ENCODE measurements around the gene TUNAR. TPM values are rescaled to one million over a fixed set of nuclear protein-coding genes. Genes with fewer than 3 reads are reported as not detected.
A peak's percentile ranks its signal among the peaks of the same experiment; 100 is the strongest.

TUNAR gene
- total RNA-seq, 2 donors from 2014 or later, result 26.2 to 30.0 TPM

- H3K9me3 Mint-ChIP-seq, result peaks cover 8% of the 10 kb centered on the region
- H3K36me3 ChIP-seq (ENCODE audit: control insufficient read depth, insufficient read depth, low read length), result no peaks in the 10 kb centered on the region
- no peaks in the 10 kb centered on the region for H3K27me3 ChIP-seq (ENCODE audit: control insufficient read depth, insufficient read depth, low read length, poor library complexity, severe bottlenecking)
- no peak overlapping the region for H3K27ac ChIP-seq (ENCODE audit: low read depth, low read length)
- H3K4me1 ChIP-seq (ENCODE audit: control insufficient read depth, insufficient read depth, low read length), result no peaks in the 10 kb centered on the region
- no peaks in the 10 kb centered on the region for H3K9me3 ChIP-seq (ENCODE audit: control insufficient read depth, low read length)
- TF ChIP-seq CTCF (conservative IDR thresholded peaks at IDR 0.05), result no peak
- no peak overlapping the region for H3K4me3 Mint-ChIP-seq
- no peaks in the 10 kb centered on the region for H3K27me3 Mint-ChIP-seq (ENCODE audit: insufficient read depth)
- H3K4me1 Mint-ChIP-seq, result peaks cover 9% of the 10 kb centered on the region
- H3K27ac Mint-ChIP-seq, result peak overlapping the region; percentile 41
- H3K4me3 ChIP-seq (ENCODE audit: low read length), result no peak overlapping the region
- H3K9ac ChIP-seq (ENCODE audit: extremely low read depth, low read length, poor library complexity, severe bottlenecking), result no peak overlapping the region
- 91 to 92% methylated on average over 4 to 5 of the region's 5 CpGs for WGBS, 2 experiments (ENCODE audit: insufficient coverage in 1 of 2, insufficient read length in 1 of 2)
- no peak for DNase-seq
- peaks cover 29% of the 10 kb centered on the region for H3K36me3 Mint-ChIP-seq (ENCODE audit: low read depth)
Measured at GRCh38 chr14:95903165-95903564, 26.5 kb downstream of the TUNAR start.

GRCh38 chr14:95903616-95904107, 27.0 kb downstream of the TUNAR start:
- Histone ChIP-seq H3K27me3 (ENCODE audit: control insufficient read depth, insufficient read depth, low read length, poor library complexity, severe bottlenecking) (no peaks in the 10 kb centered on the region), H3K9me3 (ENCODE audit: control insufficient read depth, low read length) (no peaks in the 10 kb centered on the region), H3K4me3 (ENCODE audit: low read length) (no peak overlapping the region), H3K4me1 (ENCODE audit: control insufficient read depth, insufficient read depth, low read length) (no peaks in the 10 kb centered on the region), H3K27ac (ENCODE audit: low read depth, low read length) (no peak overlapping the region), H3K9ac (ENCODE audit: extremely low read depth, low read length, poor library complexity, severe bottlenecking) (no peak overlapping the region), H3K36me3 (ENCODE audit: control insufficient read depth, insufficient read depth, low read length) (no peaks in the 10 kb centered on the region)
- no peaks in the 10 kb centered on the region for H3K27me3 Mint-ChIP-seq (ENCODE audit: insufficient read depth)
- no peak overlapping the region for H3K4me3 Mint-ChIP-seq
- 50 to 89% methylated on average over 1 to 4 of the region's 4 CpGs for WGBS, 2 experiments (ENCODE audit: insufficient coverage in 1 of 2, insufficient read length in 1 of 2)
- no peak for TF ChIP-seq CTCF (conservative IDR thresholded peaks at IDR 0.05)
- H3K27ac Mint-ChIP-seq, result peak overlapping the region; percentile 41
- DNase-seq, result no peak
- peaks cover 3% of the 10 kb centered on the region for H3K9me3 Mint-ChIP-seq
- H3K4me1 Mint-ChIP-seq, result peaks cover 9% of the 10 kb centered on the region
- H3K36me3 Mint-ChIP-seq (ENCODE audit: low read depth), result peaks cover 24% of the 10 kb centered on the region

GRCh38 chr14:95906591-95906990, 30.0 kb downstream of the TUNAR start:
- H3K27ac ChIP-seq (ENCODE audit: low read depth, low read length), result no peak overlapping the region
- H3K36me3 Mint-ChIP-seq (ENCODE audit: low read depth), result peaks cover 7% of the 10 kb centered on the region
- H3K9me3 ChIP-seq (ENCODE audit: control insufficient read depth, low read length), result no peaks in the 10 kb centered on the region
- 92 to 100% methylated on average over 3 to 4 of the region's 4 CpGs for WGBS, 2 experiments (ENCODE audit: insufficient coverage in 1 of 2, insufficient read length in 1 of 2)
- H3K27ac Mint-ChIP-seq, result no peak overlapping the region
- H3K4me1 ChIP-seq (ENCODE audit: control insufficient read depth, insufficient read depth, low read length), result peaks cover 5% of the 10 kb centered on the region
- no peak overlapping the region for H3K4me3 ChIP-seq (ENCODE audit: low read length)
- DNase-seq, result no peak
- no peak for TF ChIP-seq CTCF (conservative IDR thresholded peaks at IDR 0.05)
- H3K9ac ChIP-seq (ENCODE audit: extremely low read depth, low read length, poor library complexity, severe bottlenecking), result no peak overlapping the region
- no peaks in the 10 kb centered on the region for H3K9me3 Mint-ChIP-seq
- peaks cover 26% of the 10 kb centered on the region for H3K4me1 Mint-ChIP-seq
- no peaks in the 10 kb centered on the region for H3K36me3 ChIP-seq (ENCODE audit: control insufficient read depth, insufficient read depth, low read length)
- H3K27me3 ChIP-seq (ENCODE audit: control insufficient read depth, insufficient read depth, low read length, poor library complexity, severe bottlenecking), result no peaks in the 10 kb centered on the region
- no peaks in the 10 kb centered on the region for H3K27me3 Mint-ChIP-seq (ENCODE audit: insufficient read depth)
- no peak overlapping the region for H3K4me3 Mint-ChIP-seq

Data from endodermal cell (in vitro differentiated cells).